KBM-7 (cell line): ENCODE measurements around the gene PAPLN.

Experiments
- DNase-seq: peaks from one replicate; pipeline ENCODE4 v3.0.0-alpha.2; 2015
- in situ Hi-C: fragments of 300-500 bp; cut with MboI; formaldehyde crosslinking; loops from 2 replicates; pipeline ENCODE4 v1.14.3; 2020; ENCODE audit warnings: low sequenced_read_pairs, low pct_unique_long_range_greater_than_20kb, mixed read lengths

Gene PAPLN

GRCh38 chr14:73227812-73228781, 9.2 kb upstream of the PAPLN start:
- in situ Hi-C loops, result no loop called here

GRCh38 chr14:73230051-73230450, 7.3 kb upstream of the PAPLN start:
- DNase-seq, result no peak
- in situ Hi-C loops, result no loop called here

More at GRCh38 chr14:73227812-73228781, 9.2 kb upstream of the PAPLN start:
- DNase-seq, result no peak

GRCh38 chr14:73231981-73232851, 5.1 kb upstream of the PAPLN start:
- no peak for DNase-seq
- in situ Hi-C loops, result no loop called here

- in situ Hi-C loops, result no loop called here
- DNase-seq, result no peak
Measured at GRCh38 chr14:73232984-73233383, 4.3 kb upstream of the PAPLN start.

- DNase-seq, result no peak
- in situ Hi-C loops, result no loop called here
Measured at GRCh38 chr14:73233564-73233963, 3.7 kb upstream of the PAPLN start.

- no peak for DNase-seq
- in situ Hi-C loops, result no loop called here
Measured at GRCh38 chr14:73234029-73234428, 3.3 kb upstream of the PAPLN start.

- in situ Hi-C loops, result no loop called here
- no peak for DNase-seq
Measured at GRCh38 chr14:73234586-73235394, 2.5 kb upstream of the PAPLN start.

- no peak for DNase-seq
- in situ Hi-C loops, result no loop called here
Measured at GRCh38 chr14:73235531-73236155, 1.7 kb upstream of the PAPLN start.

GRCh38 chr14:73236157-73236556, 1.1 kb upstream of the PAPLN start:
- in situ Hi-C loops, result no loop called here
- no peak for DNase-seq

- in situ Hi-C loops, result no loop called here
- DNase-seq, result no peak
Measured at GRCh38 chr14:73236752-73237218, 521 bp upstream of the PAPLN start.

- DNase-seq, result no peak
Measured at GRCh38 chr14:73237786-73238423, 599 bp downstream of the PAPLN start.

GRCh38 chr14:73238424-73238852, 1.1 kb downstream of the PAPLN start:
- in situ Hi-C loops, result no loop called here
- no peak for DNase-seq

More at GRCh38 chr14:73237786-73238423, 599 bp downstream of the PAPLN start:
- in situ Hi-C loops, result no loop called here

GRCh38 chr14:73238941-73239340, 1.6 kb downstream of the PAPLN start:
- DNase-seq, result no peak
- in situ Hi-C loops, result no loop called here

- DNase-seq, result no peak
- in situ Hi-C loops, result no loop called here
Measured at GRCh38 chr14:73239393-73240241, 2.3 kb downstream of the PAPLN start.

GRCh38 chr14:73240816-73241480, 3.6 kb downstream of the PAPLN start:
- DNase-seq, result peak; percentile 48
- in situ Hi-C loops, result no loop called here

- in situ Hi-C loops, result no loop called here
- no peak for DNase-seq
Measured at GRCh38 chr14:73241481-73242165, 4.3 kb downstream of the PAPLN start.
